ENCODE measurements around the gene COG5. TPM values are rescaled to one million over a fixed set of nuclear protein-coding genes. Genes with fewer than 3 reads are reported as not detected.

COG5 gene
- total and polyA plus RNA-seq, 2 of the 8 experiments (the other 6 are each of a cell fraction or from before 2014, with no cell fraction given) = 10.5 to 28.1 TPM

DNA sequence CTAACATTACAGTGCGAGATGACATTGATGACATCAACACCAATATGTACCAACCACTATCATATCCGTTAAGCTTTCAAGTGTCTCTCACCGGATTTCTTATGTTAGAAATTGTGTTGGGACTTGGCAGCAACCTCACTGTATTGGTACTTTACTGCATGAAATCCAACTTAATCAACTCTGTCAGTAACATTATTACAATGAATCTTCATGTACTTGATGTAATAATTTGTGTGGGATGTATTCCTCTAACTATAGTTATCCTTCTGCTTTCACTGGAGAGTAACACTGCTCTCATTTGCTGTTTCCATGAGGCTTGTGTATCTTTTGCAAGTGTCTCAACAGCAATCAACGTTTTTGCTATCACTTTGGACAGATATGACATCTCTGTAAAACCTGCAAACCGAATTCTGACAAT is 89.6 kb downstream of the COG5 start:
- Histone ChIP-seq H3K79me2 (ENCODE audit: control insufficient read depth in 1 of 2, insufficient read depth in 2 of 2, low read length in 2 of 2) (no peaks in the 10 kb centered on the region; a peak in 1 of 4 replicates), H3K18ac (ENCODE audit: extremely low read depth, low read length) (no peak overlapping the region), H3K27me3 (replicated peaks in 1 of 4; ENCODE audit: control insufficient read depth in 3 of 4, extremely low read depth in 1 of 4, insufficient read depth in 3 of 4, low read length in 3 of 4) (no peaks in the 10 kb centered on the region), H2BK15ac (ENCODE audit: low read length) (no peak overlapping the region), H3K27ac (ENCODE audit: low read depth, low read length) (no peak overlapping the region), H3K4me1 (replicated peaks in 1 of 4; ENCODE audit: control insufficient read depth in 3 of 4, insufficient read depth in 4 of 4, low read length in 3 of 4) (peaks cover 0 to 3% (median 0%) of the 10 kb centered on the region in 4 experiments; a peak in 2 of 7 replicates), H4K20me1 (replicated peaks in 1 of 2; ENCODE audit: control insufficient read depth in 1 of 2, insufficient read depth in 2 of 2, low read length in 2 of 2) (no peaks in the 10 kb centered on the region), H2BK12ac (ENCODE audit: low read depth, low read length) (no peak overlapping the region), H3K14ac (ENCODE audit: insufficient read length) (no peak overlapping the region), H3K36me3 (ENCODE audit: control insufficient read depth in 2 of 4, insufficient read depth in 4 of 4, low read length in 3 of 4) (no peaks in the 10 kb centered on the region), H3K9ac (replicated peaks in 1 of 4; ENCODE audit: extremely low read depth in 1 of 4, low read depth in 3 of 4, low read length in 3 of 4) (no peak overlapping the region), H4K5ac (ENCODE audit: insufficient read length, low read depth, low read length) (no peak overlapping the region), H2BK120ac (replicated peaks; ENCODE audit: low read depth, low read length) (no peak overlapping the region), H3K23me2 (ENCODE audit: low read depth, low read length) (no peaks in the 10 kb centered on the region), H3K4me3 (ENCODE audit: extremely low read depth in 1 of 4, insufficient read depth in 2 of 4, low read depth in 3 of 4, low read length in 4 of 4) (no peak overlapping the region), H4K91ac (replicated peaks; ENCODE audit: insufficient read length, low read length) (no peak overlapping the region), H2AK5ac (ENCODE audit: low read depth, low read length) (no peak overlapping the region), H3K23ac (ENCODE audit: insufficient read length) (no peak overlapping the region), H3K56ac (replicated peaks; ENCODE audit: insufficient read length, low read depth, low read length) (no peak overlapping the region), H2AFZ (ENCODE audit: low read length) (no peak overlapping the region), H3K4me2 (ENCODE audit: insufficient read depth in 1 of 2, low read depth in 2 of 2, low read length in 2 of 2) (no peak overlapping the region), H3K79me1 (ENCODE audit: low read depth, low read length) (no peaks in the 10 kb centered on the region), H2BK5ac (ENCODE audit: low read depth, low read length) (no peak overlapping the region), H3K9me3 (ENCODE audit: insufficient read depth in 2 of 2, low read depth in 1 of 2, low read length in 1 of 2) (no peaks in the 10 kb centered on the region), H3K4ac (replicated peaks; ENCODE audit: insufficient read length, low read depth, low read length) (no peak overlapping the region), H2BK20ac (ENCODE audit: low read length) (no peak overlapping the region), H4K8ac (ENCODE audit: extremely low read depth, insufficient read depth, low read length) (no peak overlapping the region)
- CTCF ChIA-PET (ENCODE audit: partially characterized antibody) = no interaction called here
- POLR2A ChIA-PET (ENCODE audit: partially characterized antibody) = no interaction called here
- WGBS, 2 experiments (ENCODE audit: extremely low coverage in 1 of 2, insufficient coverage in 1 of 2, insufficient read length in 1 of 2, insufficient replicate concordance in 2 of 2, low coverage in 1 of 2, low lambda C conversion rate in 2 of 2, missing lambda C conversion rate in 1 of 2) = 87% methylated on average over 5 of the region's 5 CpGs; no CpG with 5 or more reads in 1 of the 2 experiments
- FAIRE-seq (no peak), DNase-seq (ENCODE audit: low read depth in 1 of 2, low spot score in 2 of 2) (no peak)
- no peak for TF ChIP-seq CREB1 (IDR thresholded peaks at IDR 0.05)
- TF ChIP-seq KDM1A (IDR thresholded peaks at IDR 0.05; ENCODE audit: borderline replicate concordance, low read length) = no peak
- TF ChIP-seq RNF2 (IDR thresholded peaks at IDR 0.05; ENCODE audit: borderline replicate concordance, low read depth, low read length, missing control alignments, poor library complexity, severe bottlenecking) = no peak
- no peak for TF ChIP-seq SP1 (IDR thresholded peaks at IDR 0.05; ENCODE audit: low read depth, low read length)
- TF ChIP-seq MAFK (IDR thresholded peaks at IDR 0.05; ENCODE audit: low read depth, low read length) = no peak
- TF ChIP-seq HDAC6 (IDR thresholded peaks at IDR 0.05; ENCODE audit: low read depth, low read length) = no peak
